ENCODE results near the gene CDH1. TPM values are rescaled to one million over a fixed set of nuclear protein-coding genes. Genes with fewer than 3 reads are reported as not detected.

CDH1 gene
- polyA plus RNA-seq, 1 of the 3 experiments (the other 2 are of a cell fraction): not detected

- Histone ChIP-seq H3K4me1 (ENCODE audit: control insufficient read depth in 1 of 2, insufficient read depth in 2 of 2, low read depth in 1 of 2, low read length in 1 of 2) (peaks cover 0 to 8% of the 10 kb centered on the region in 2 experiments; a peak in 1 of 4 replicates), H3K4me2 (no peak overlapping the region), H3K4me3 (ENCODE audit: low read depth in 2 of 2, low read length in 1 of 2) (no peak overlapping the region), H3K27me3 (ENCODE audit: insufficient read depth) (peaks cover 11% of the 10 kb centered on the region; the same call in 1 of the 2 replicates), H3K9me2 (no peaks in the 10 kb centered on the region), H2AFZ (ENCODE audit: low read depth) (no peak overlapping the region), H3F3A (replicated peaks; ENCODE audit: insufficient read depth) (no peaks in the 10 kb centered on the region), H4K20me1 (ENCODE audit: insufficient read depth) (no peaks in the 10 kb centered on the region), H3K36me3 (replicated peaks in 1 of 2; ENCODE audit: control insufficient read depth in 1 of 2, insufficient read depth in 2 of 2, low read length in 1 of 2) (no peaks in the 10 kb centered on the region), H3K27ac (ENCODE audit: low read depth in 2 of 2, low read length in 1 of 2) (no peak overlapping the region), H3K9me3 (no peaks in the 10 kb centered on the region), H3K9ac (no peak overlapping the region), H3K79me2 (ENCODE audit: insufficient read depth) (no peaks in the 10 kb centered on the region)
- no peak for TF ChIP-seq EP300 (IDR thresholded peaks at IDR 0.05; ENCODE audit: borderline replicate concordance in 1 of 2, low read depth in 1 of 2, low read length in 1 of 2)
- TF ChIP-seq SMC3 (IDR thresholded peaks at IDR 0.05; ENCODE audit: low read depth, low read length): no peak
- no peak for TF ChIP-seq TCF12 (IDR thresholded peaks at IDR 0.05)
- no peak for TF ChIP-seq NFIC (IDR thresholded peaks at IDR 0.05; ENCODE audit: borderline replicate concordance)
- TF ChIP-seq EZH2phosphoT487 (IDR thresholded peaks at IDR 0.05; ENCODE audit: borderline replicate concordance, low read depth): no peak
- TF ChIP-seq USF1 (IDR thresholded peaks at IDR 0.05; ENCODE audit: borderline replicate concordance, low read depth): no peak
- no peak for TF ChIP-seq MAX (IDR thresholded peaks at IDR 0.05; ENCODE audit: low read depth)
- TF ChIP-seq RXRA (IDR thresholded peaks at IDR 0.05; ENCODE audit: borderline replicate concordance, low read depth): no peak
- TF ChIP-seq GABPA (IDR thresholded peaks at IDR 0.05; ENCODE audit: low read depth): no peak
- no peak for TF ChIP-seq FOXJ3 (CRISPR knock-in tag; IDR thresholded peaks at IDR 0.05)
- no peak for TF ChIP-seq CHD2 (IDR thresholded peaks at IDR 0.05; ENCODE audit: low read length, partially characterized antibody)
- no peak for TF ChIP-seq REST (IDR thresholded peaks at IDR 0.05; ENCODE audit: low read depth, low read length)
- CTCF ChIA-PET: no interaction called here
- WGBS (ENCODE audit: low lambda C conversion rate): 40% methylated on average over 4 of the region's 4 CpGs
- POLR2A ChIA-PET: no interaction called here
- no peak for DNase-seq
These were observed 4.2 kb upstream of the CDH1 start for GRCh38 chr16:68732741-68733399.

GRCh38 chr16:68733570-68733969 is 3.5 kb upstream of the CDH1 start:
- Histone ChIP-seq H3K4me1 (ENCODE audit: control insufficient read depth in 1 of 2, insufficient read depth in 2 of 2, low read depth in 1 of 2, low read length in 1 of 2) (peaks cover 0 to 8% of the 10 kb centered on the region in 2 experiments; a peak in 1 of 4 replicates), H3K9me3 (no peaks in the 10 kb centered on the region), H3K79me2 (ENCODE audit: insufficient read depth) (no peaks in the 10 kb centered on the region), H3K36me3 (replicated peaks in 1 of 2; ENCODE audit: control insufficient read depth in 1 of 2, insufficient read depth in 2 of 2, low read length in 1 of 2) (no peaks in the 10 kb centered on the region), H3K4me3 (ENCODE audit: low read depth in 2 of 2, low read length in 1 of 2) (no peak overlapping the region), H3K27me3 (ENCODE audit: insufficient read depth) (peaks cover 16% of the 10 kb centered on the region; the same call in 1 of the 2 replicates), H3K27ac (ENCODE audit: low read depth in 2 of 2, low read length in 1 of 2) (no peak overlapping the region), H3F3A (replicated peaks; ENCODE audit: insufficient read depth) (no peaks in the 10 kb centered on the region), H3K9ac (no peak overlapping the region), H2AFZ (ENCODE audit: low read depth) (no peak overlapping the region), H4K20me1 (ENCODE audit: insufficient read depth) (no peaks in the 10 kb centered on the region), H3K4me2 (no peak overlapping the region), H3K9me2 (no peaks in the 10 kb centered on the region)
- POLR2A ChIA-PET: no interaction called here
- WGBS (ENCODE audit: low lambda C conversion rate): 75% methylated on average over 9 of the region's 9 CpGs
- DNase-seq: no peak
- CTCF ChIA-PET: no interaction called here
- TF ChIP-seq IRF3 (IDR thresholded peaks at IDR 0.05; ENCODE audit: low read depth, low read length) (no peak), MXI1 (IDR thresholded peaks at IDR 0.05; ENCODE audit: low read depth, low read length) (no peak), USF1 (IDR thresholded peaks at IDR 0.05; ENCODE audit: borderline replicate concordance, low read depth) (no peak), FOSL2 (IDR thresholded peaks at IDR 0.05; ENCODE audit: borderline replicate concordance, low read depth) (no peak), RXRA (IDR thresholded peaks at IDR 0.05; ENCODE audit: borderline replicate concordance, low read depth) (no peak), RCOR1 (IDR thresholded peaks at IDR 0.05; ENCODE audit: low read length) (no peak), USF2 (IDR thresholded peaks at IDR 0.05; ENCODE audit: borderline replicate concordance, low read depth, low read length) (no peak), MAX (IDR thresholded peaks at IDR 0.05; ENCODE audit: low read depth) (no peak), RFX5 (IDR thresholded peaks at IDR 0.05; ENCODE audit: low read length) (no peak)

All from SK-N-SH (cell line).